Stimulated activated CD8-positive, alpha-beta memory T cell treated with anti-CD3 and anti-CD28 coated beads, Interleukin-7, amount 100 ng/mL, for 4 hours (primary cell): ENCODE data around the gene RFTN1.
"Not testable (repeated sequence)": the region's sequence is repeated elsewhere in the genome, so short reads cannot be mapped to it uniquely, and the experiment has no call there.

Experiments
- DNase-seq, 2 donors: peaks; one replicate each; pipeline ENCODE4 v3.0.0-alpha.2; 2020; ENCODE audit warnings: low read depth in 2 of 2

RFTN1 gene

GRCh38 chr3:16507578-16508242 lies 5.8 kb downstream of the RFTN1 start:
- DNase-seq: no peak

GRCh38 chr3:16506884-16507577 lies 6.5 kb downstream of the RFTN1 start:
- DNase-seq: no peak

- DNase-seq: no peak
Observed at GRCh38 chr3:16506451-16506850, 7.0 kb downstream of the RFTN1 start.

- DNase-seq: no peak
Observed at GRCh38 chr3:16504692-16505091, 8.8 kb downstream of the RFTN1 start.

GRCh38 chr3:16504242-16504641 lies 9.3 kb downstream of the RFTN1 start:
- no peak for DNase-seq

- DNase-seq: no peak
Observed at GRCh38 chr3:16503191-16503776, 10.2 kb downstream of the RFTN1 start.

GRCh38 chr3:16502347-16502908 lies 11.1 kb downstream of the RFTN1 start:
- DNase-seq: no peak

- no peak for DNase-seq
Observed at GRCh38 chr3:16501376-16501775, 12.1 kb downstream of the RFTN1 start.

GRCh38 chr3:16500911-16501310 lies 12.6 kb downstream of the RFTN1 start:
- DNase-seq: no peak

- no peak for DNase-seq
Observed at GRCh38 chr3:16500093-16500492, 13.4 kb downstream of the RFTN1 start.

GRCh38 chr3:16499351-16499750 lies 14.1 kb downstream of the RFTN1 start:
- DNase-seq: no peak

- DNase-seq: no peak
Observed at GRCh38 chr3:16498130-16498890, 15.2 kb downstream of the RFTN1 start.

GRCh38 chr3:16496408-16497222 lies 16.9 kb downstream of the RFTN1 start:
- no peak for DNase-seq

- DNase-seq: no peak
Observed at GRCh38 chr3:16496008-16496407, 17.5 kb downstream of the RFTN1 start.

GRCh38 chr3:16494814-16495431 lies 18.6 kb downstream of the RFTN1 start:
- DNase-seq: no peak

GRCh38 chr3:16494094-16494493 lies 19.4 kb downstream of the RFTN1 start:
- DNase-seq: no peak

- DNase-seq: no peak
Observed at GRCh38 chr3:16490062-16490619, 23.4 kb downstream of the RFTN1 start.

GRCh38 chr3:16489326-16490061 lies 24.0 kb downstream of the RFTN1 start:
- not testable (repeated sequence) for DNase-seq

- DNase-seq: no peak
Observed at GRCh38 chr3:16488637-16489036, 24.9 kb downstream of the RFTN1 start.
